Measurements from ENCODE around the gene TPGS1. TPM values are rescaled to one million over a fixed set of nuclear protein-coding genes. Genes with fewer than 3 reads are reported as not detected.

TPGS1 gene
- total RNA-seq, 1 experiment from 2014 or later = 11.5 TPM

DNA sequence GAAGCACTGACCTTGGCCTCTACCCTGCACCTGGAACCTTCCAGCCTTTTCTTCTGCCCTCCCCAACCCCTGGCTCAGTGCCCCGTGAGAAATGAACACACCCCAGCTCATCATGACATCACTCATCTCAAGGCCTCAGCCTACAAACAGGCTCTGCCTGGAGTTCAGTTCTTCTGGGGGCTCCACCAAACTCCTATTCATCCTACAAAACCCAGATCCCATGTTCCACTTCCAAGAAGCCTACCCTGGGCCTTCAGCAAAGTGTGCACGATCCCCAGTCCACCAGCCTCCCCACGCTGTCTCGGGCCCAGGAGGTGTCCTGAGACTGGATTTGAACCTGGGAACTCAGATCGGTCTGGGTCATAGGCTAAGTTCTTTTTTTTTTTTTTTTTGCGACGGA, 37.5 kb upstream of the TPGS1 start:
- Histone ChIP-seq H3K4me1 (no peaks in the 10 kb centered on the region), H3K27me3 (replicated peaks; ENCODE audit: control insufficient read depth, insufficient read depth, low read length) (no peaks in the 10 kb centered on the region), H3K4me3 (ENCODE audit: low read depth, low read length) (no peak overlapping the region), H3K9me3 (no peaks in the 10 kb centered on the region), H3K36me3 (ENCODE audit: control insufficient read depth, insufficient read depth, low read length) (no peaks in the 10 kb centered on the region)
- H3K27ac Mint-ChIP-seq (ENCODE audit: unreplicated experiment) = no peak overlapping the region
- no TSS peak for BruUV-seq (replicated peaks)
- H3K4me3 Mint-ChIP-seq (ENCODE audit: unreplicated experiment) = no peak overlapping the region
- ChIA-PET POLR2A (no interaction called here), CTCF (no interaction called here)
- no peaks in the 10 kb centered on the region for H3K27me3 Mint-ChIP-seq (ENCODE audit: insufficient read depth, unreplicated experiment)
- no peaks in the 10 kb centered on the region for H3K36me3 Mint-ChIP-seq (ENCODE audit: insufficient read depth, unreplicated experiment)
- H3K9me3 Mint-ChIP-seq (ENCODE audit: unreplicated experiment) = peaks cover 16% of the 10 kb centered on the region
- DNase-seq = no peak
- intact Hi-C loops (cut with micrococcal nuclease; ENCODE audit: unreplicated experiment) = no loop called here
- H3K4me1 Mint-ChIP-seq (ENCODE audit: low read depth, unreplicated experiment) = no peaks in the 10 kb centered on the region
- TF ChIP-seq, protein P1, sequence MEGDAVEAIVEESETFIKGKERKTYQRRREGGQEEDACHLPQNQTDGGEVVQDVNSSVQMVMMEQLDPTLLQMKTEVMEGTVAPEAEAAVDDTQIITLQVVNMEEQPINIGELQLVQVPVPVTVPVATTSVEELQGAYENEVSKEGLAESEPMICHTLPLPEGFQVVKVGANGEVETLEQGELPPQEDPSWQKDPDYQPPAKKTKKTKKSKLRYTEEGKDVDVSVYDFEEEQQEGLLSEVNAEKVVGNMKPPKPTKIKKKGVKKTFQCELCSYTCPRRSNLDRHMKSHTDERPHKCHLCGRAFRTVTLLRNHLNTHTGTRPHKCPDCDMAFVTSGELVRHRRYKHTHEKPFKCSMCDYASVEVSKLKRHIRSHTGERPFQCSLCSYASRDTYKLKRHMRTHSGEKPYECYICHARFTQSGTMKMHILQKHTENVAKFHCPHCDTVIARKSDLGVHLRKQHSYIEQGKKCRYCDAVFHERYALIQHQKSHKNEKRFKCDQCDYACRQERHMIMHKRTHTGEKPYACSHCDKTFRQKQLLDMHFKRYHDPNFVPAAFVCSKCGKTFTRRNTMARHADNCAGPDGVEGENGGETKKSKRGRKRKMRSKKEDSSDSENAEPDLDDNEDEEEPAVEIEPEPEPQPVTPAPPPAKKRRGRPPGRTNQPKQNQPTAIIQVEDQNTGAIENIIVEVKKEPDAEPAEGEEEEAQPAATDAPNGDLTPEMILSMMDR (IDR thresholded peaks at IDR 0.05; ENCODE audit: insufficient read depth in 1 of 2, low read depth in 1 of 2, low read length in 1 of 2, severe bottlenecking in 1 of 2, unreplicated experiment in 1 of 2) = no peak

DNA sequence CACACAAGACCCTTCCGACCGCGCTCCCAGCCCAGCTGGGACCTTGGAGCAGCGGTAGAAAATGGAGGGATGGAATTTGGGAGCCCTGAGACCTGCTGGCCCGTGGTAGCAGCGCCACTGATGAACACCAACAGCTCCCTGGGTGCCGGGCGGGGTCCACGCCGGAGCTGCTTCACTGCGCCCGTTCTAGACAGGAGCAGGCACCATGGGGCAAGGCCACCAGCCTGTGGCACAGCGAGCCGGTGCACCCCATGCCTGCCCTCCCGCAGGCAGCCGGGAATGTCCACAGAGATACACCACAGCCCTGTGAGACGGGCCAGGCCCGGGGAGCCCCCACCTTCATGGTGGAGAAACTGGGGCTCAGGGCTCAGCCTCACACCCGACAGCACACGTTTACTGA, 36.6 kb upstream of the TPGS1 start:
- TF ChIP-seq, protein P1 (IDR thresholded peaks at IDR 0.05; ENCODE audit: insufficient read depth in 1 of 2, low read depth in 1 of 2, low read length in 1 of 2, severe bottlenecking in 1 of 2, unreplicated experiment in 1 of 2) = no peak
- no peak overlapping the region for H3K4me3 Mint-ChIP-seq (ENCODE audit: unreplicated experiment)
- no peaks in the 10 kb centered on the region for H3K36me3 Mint-ChIP-seq (ENCODE audit: insufficient read depth, unreplicated experiment)
- H3K4me3 ChIP-seq (ENCODE audit: low read depth, low read length) = no peak overlapping the region
- no TSS peak for BruUV-seq (replicated peaks)
- H3K9me3 Mint-ChIP-seq (ENCODE audit: unreplicated experiment) = peaks cover 12% of the 10 kb centered on the region
- H3K4me1 ChIP-seq = no peaks in the 10 kb centered on the region
- no peaks in the 10 kb centered on the region for H3K36me3 ChIP-seq (ENCODE audit: control insufficient read depth, insufficient read depth, low read length)
- H3K27me3 ChIP-seq (replicated peaks; ENCODE audit: control insufficient read depth, insufficient read depth, low read length) = no peaks in the 10 kb centered on the region
- intact Hi-C loops (cut with micrococcal nuclease; ENCODE audit: unreplicated experiment) = no loop called here
- no peak overlapping the region for H3K27ac Mint-ChIP-seq (ENCODE audit: unreplicated experiment)
- no peak for DNase-seq
- H3K4me1 Mint-ChIP-seq (ENCODE audit: low read depth, unreplicated experiment) = no peaks in the 10 kb centered on the region
- POLR2A ChIA-PET = no interaction called here
- H3K27me3 Mint-ChIP-seq (ENCODE audit: insufficient read depth, unreplicated experiment) = no peaks in the 10 kb centered on the region
- CTCF ChIA-PET = no interaction called here
- no peaks in the 10 kb centered on the region for H3K9me3 ChIP-seq

DNA sequence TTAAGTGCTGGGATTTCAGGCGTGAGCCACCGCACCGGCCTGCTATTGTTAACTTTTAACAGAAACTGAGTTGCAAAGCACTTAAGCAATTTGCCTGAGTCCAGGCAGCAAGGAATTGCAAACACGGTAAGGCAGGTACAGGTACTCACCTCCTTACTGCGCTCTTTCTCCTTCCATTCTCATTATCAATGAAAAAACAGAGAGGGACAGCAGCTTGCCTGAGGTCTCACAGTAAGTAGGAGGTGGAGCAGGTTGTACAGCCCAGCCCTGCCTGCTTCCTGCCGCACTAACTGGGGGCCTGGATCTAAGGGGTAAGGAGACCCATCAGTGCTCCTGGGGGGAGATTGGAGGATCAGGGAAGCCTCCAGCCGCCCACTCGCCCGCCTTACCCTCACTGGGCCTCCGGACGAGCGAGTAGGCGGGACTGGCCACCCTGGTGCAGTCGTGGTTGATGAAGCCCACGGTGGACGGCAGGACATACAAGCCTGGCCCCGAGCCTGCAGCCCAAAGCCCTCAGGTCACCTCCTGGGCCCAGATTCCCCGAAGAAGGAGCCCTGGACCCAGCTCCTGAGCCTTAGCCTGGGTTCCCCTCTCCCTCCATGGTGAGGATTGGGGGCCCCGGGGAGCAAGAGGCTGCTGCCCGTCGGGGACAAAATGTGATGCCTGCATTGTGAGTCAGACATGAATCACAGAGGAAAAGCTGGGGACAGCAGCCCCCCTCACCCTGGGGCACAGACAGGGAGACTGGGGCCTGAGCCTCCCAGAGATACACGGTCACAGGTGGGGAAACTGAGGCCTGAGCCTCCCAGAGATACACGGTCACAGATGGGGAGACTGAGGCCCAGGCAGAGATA, 35.1 kb upstream of the TPGS1 start:
- no peaks in the 10 kb centered on the region for H3K27me3 Mint-ChIP-seq (ENCODE audit: insufficient read depth, unreplicated experiment)
- DNase-seq = no peak
- intact Hi-C loops (cut with micrococcal nuclease; ENCODE audit: unreplicated experiment) = no loop called here
- TF ChIP-seq, protein P1 (IDR thresholded peaks at IDR 0.05; ENCODE audit: insufficient read depth in 1 of 2, low read depth in 1 of 2, low read length in 1 of 2, severe bottlenecking in 1 of 2, unreplicated experiment in 1 of 2) = no peak
- Histone ChIP-seq H3K9me3 (no peaks in the 10 kb centered on the region), H3K4me1 (no peaks in the 10 kb centered on the region), H3K27me3 (replicated peaks; ENCODE audit: control insufficient read depth, insufficient read depth, low read length) (no peaks in the 10 kb centered on the region), H3K36me3 (ENCODE audit: control insufficient read depth, insufficient read depth, low read length) (no peaks in the 10 kb centered on the region), H3K4me3 (ENCODE audit: low read depth, low read length) (no peak overlapping the region)
- H3K4me1 Mint-ChIP-seq (ENCODE audit: low read depth, unreplicated experiment) = no peaks in the 10 kb centered on the region
- no TSS peak for BruUV-seq (replicated peaks)
- H3K27ac Mint-ChIP-seq (ENCODE audit: unreplicated experiment) = no peak overlapping the region
- no peaks in the 10 kb centered on the region for H3K9me3 Mint-ChIP-seq (ENCODE audit: unreplicated experiment)
- ChIA-PET POLR2A (no interaction called here), CTCF (no interaction called here)
- H3K4me3 Mint-ChIP-seq (ENCODE audit: unreplicated experiment) = no peak overlapping the region
- H3K36me3 Mint-ChIP-seq (ENCODE audit: insufficient read depth, unreplicated experiment) = no peaks in the 10 kb centered on the region
